Keratinocyte (primary cell): Measurements from ENCODE around the gene TLDC2. TPM values are rescaled to one million over a fixed set of nuclear protein-coding genes. Genes with fewer than 3 reads are reported as not detected.
"Not testable (repeated sequence)": the region's sequence is repeated elsewhere in the genome, so short reads cannot be mapped to it uniquely, and the experiment has no call there.

Experiments used
- DNase-seq: peaks from one replicate; pipeline ENCODE4 v3.0.0-alpha.2; 2011; ENCODE audit warnings: low read depth, missing footprints, low spot score
- FAIRE-seq: peaks from 2 replicates; lab custom pipeline; 2011; peaks lifted over from hg19 to GRCh38; lab: Jason Lieb, UNC
- H2AFZ ChIP-seq: 2 replicates; pipeline ENCODE4 v1.6.0; 2012; ENCODE audit warnings: low read length, control low read depth, inconsistent platforms; ENCODE audit not compliant: control insufficient read depth
- H3K27ac ChIP-seq: 2 replicates; pipeline ENCODE4 v1.5.1; 2011; ENCODE audit warnings: low read length; ENCODE audit not compliant: control insufficient read depth, insufficient read depth
- H3K27me3 ChIP-seq: 3 replicates; pipeline ENCODE4 v1.6.0; 2011; ENCODE audit warnings: low read length; ENCODE audit not compliant: control insufficient read depth, insufficient read depth; ENCODE audit errors: extremely low read depth
- H3K36me3 ChIP-seq, 2 experiments: 2 replicates in 1 of 2; 3 replicates in 1 of 2; pipeline ENCODE4 v1.5.1; 2011; ENCODE audit warnings: low read length in 2 of 2, mild to moderate bottlenecking in 1 of 2; ENCODE audit not compliant: control insufficient read depth in 2 of 2, insufficient read depth in 2 of 2; ENCODE audit errors: extremely low read depth in 1 of 2
- H3K4me1 ChIP-seq: 3 replicates; pipeline ENCODE4 v1.5.1; 2011; ENCODE audit warnings: low read length; ENCODE audit not compliant: control insufficient read depth, insufficient read depth; ENCODE audit errors: extremely low read depth
- H3K4me2 ChIP-seq: 3 replicates; pipeline ENCODE4 v1.6.0; 2011; ENCODE audit warnings: low read depth, low read length; ENCODE audit not compliant: control insufficient read depth, insufficient read depth; ENCODE audit errors: extremely low read depth
- H3K4me3 ChIP-seq, 3 experiments: fragments of 200-600 bp in 1 of 3; sonication (generic) in 1 of 3; 2 replicates in 2 of 3; 3 replicates in 1 of 3; pipeline ENCODE4 v1.5.1; 2011 to 2016; ENCODE audit warnings: low read length in 3 of 3, mild to moderate bottlenecking in 3 of 3, control low read depth in 2 of 3, inconsistent platforms in 1 of 3, low read depth in 1 of 3, mixed read lengths in 1 of 3, mixed run types in 1 of 3, moderate library complexity in 1 of 3; ENCODE audit not compliant: control insufficient read depth in 2 of 3, insufficient read depth in 2 of 3; ENCODE audit errors: extremely low read depth in 1 of 3
- H3K79me2 ChIP-seq: 2 replicates; pipeline ENCODE4 v1.6.0; 2012; ENCODE audit warnings: low read length; ENCODE audit not compliant: control insufficient read depth, insufficient read depth
- H3K9ac ChIP-seq: 3 replicates; pipeline ENCODE4 v1.6.0; 2011; ENCODE audit warnings: low read length; ENCODE audit not compliant: control insufficient read depth, insufficient read depth; ENCODE audit errors: extremely low read depth
- H3K9me1 ChIP-seq: 3 replicates; pipeline ENCODE4 v1.6.0; 2011; ENCODE audit warnings: low read length; ENCODE audit not compliant: control insufficient read depth, insufficient read depth; ENCODE audit errors: extremely low read depth
- H3K9me3 ChIP-seq: 2 replicates; pipeline ENCODE4 v1.5.1; 2012; ENCODE audit warnings: low read depth, low read length; ENCODE audit not compliant: control insufficient read depth
- H4K20me1 ChIP-seq: 3 replicates; pipeline ENCODE4 v1.6.0; 2011; ENCODE audit warnings: low read length; ENCODE audit not compliant: control insufficient read depth, insufficient read depth; ENCODE audit errors: extremely low read depth
- CTCF ChIP-seq, 3 experiments: IDR thresholded peaks in 1 of 3; conservative IDR thresholded peaks in 1 of 3; optimal IDR thresholded peaks in 1 of 3; 2 replicates in 2 of 3; 3 replicates in 1 of 3; pipeline versions ENCODE3 to v1.5.1; 2011; ENCODE audit warnings: low read length in 3 of 3, mild to moderate bottlenecking in 3 of 3, moderate library complexity in 2 of 3, control low read depth in 1 of 3, inconsistent platforms in 1 of 3; ENCODE audit not compliant: insufficient read depth in 2 of 3; ENCODE audit errors: extremely low read depth in 1 of 3
- EZH2 ChIP-seq: IDR thresholded peaks from one replicate; pipeline ENCODE4 v1.6.1; 2012; ENCODE audit warnings: inconsistent platforms, mild to moderate bottlenecking, low read length, moderate library complexity
- dilution Hi-C: fragments of 300-500 bp; cut with MboI; formaldehyde crosslinking; loops from one replicate; pipeline ENCODE4 v1.7.0; 2020; ENCODE audit warnings: low sequenced_read_pairs; ENCODE audit not compliant: extremely low pct_ligation_motif_present
- polyA plus RNA-seq, 5 experiments: library from polyadenylated mRNA; depleted of rRNA in 3 of 5; stranded (reverse) in 3 of 5; stranded (forward) in 1 of 5; unstranded in 1 of 5; fragments of >200 nt; gene quantifications; 1 replicate in 1 of 5; 2 replicates in 3 of 5; 3 replicates in 1 of 5; pipeline versions ENCODE4 v1.2.1 to v1.2.3, GENCODE V29; 2011 to 2012; ENCODE audit warnings: missing spikeins in 2 of 5, low read depth in 1 of 5, low replicate concordance in 1 of 5

TLDC2 gene
- polyA plus RNA-seq, 1 donor (not counting 4 experiments of a cell fraction or from before 2014, with no cell fraction given), result 0.34 TPM

GRCh38 chr20:36932476-36933426, 56.8 kb downstream of the TLDC2 start:
- Histone ChIP-seq H2AFZ (no peak overlapping the region), H3K9me3 (no peaks in the 10 kb centered on the region), H3K79me2 (no peaks in the 10 kb centered on the region), H3K4me1 (no peaks in the 10 kb centered on the region), H3K9me1 (no peaks in the 10 kb centered on the region), H3K4me2 (no peak overlapping the region), H3K36me3 (no peaks in the 10 kb centered on the region), H3K4me3 (no peak overlapping the region), H3K27ac (no peak overlapping the region), H3K9ac (no peak overlapping the region), H3K27me3 (no peaks in the 10 kb centered on the region), H4K20me1 (no peaks in the 10 kb centered on the region)
- TF ChIP-seq EZH2, result no peak
- TF ChIP-seq CTCF (optimal IDR thresholded peaks at IDR 0.05 in 1 of 3, IDR thresholded peaks at IDR 0.05 in 1 of 3, conservative IDR thresholded peaks at IDR 0.05 in 1 of 3; ENCODE audit: extremely low read depth in 1 of 3, insufficient read depth in 2 of 3, low read length in 3 of 3), result no peak
- dilution Hi-C loops, result no loop called here
- no peak for DNase-seq
- no peak for FAIRE-seq

- H3K79me2 ChIP-seq, H3K27me3 ChIP-seq, DNase-seq, H2AFZ ChIP-seq, H3K4me3 ChIP-seq, dilution Hi-C loops, H3K4me1 ChIP-seq, H4K20me1 ChIP-seq, H3K36me3 ChIP-seq, H3K4me2 ChIP-seq, H3K9ac ChIP-seq, H3K27ac ChIP-seq, FAIRE-seq, H3K9me3 ChIP-seq, H3K9me1 ChIP-seq: not testable (repeated sequence)
These were observed 57.6 kb downstream of the TLDC2 start for GRCh38 chr20:36933571-36933970.
